Stimulated activated CD8-positive, alpha-beta memory T cell treated with anti-CD3 and anti-CD28 coated beads, Interleukin-4, amount 100 ng/mL, for 1 hour (primary cell): ENCODE results near the gene RECK.

Experiments used
- DNase-seq, 2 donors: peaks; one replicate each; pipeline ENCODE4 v3.0.0-alpha.2; 2020; ENCODE audit warnings: low read depth in 2 of 2, low spot score in 1 of 2

Gene RECK

DNA sequence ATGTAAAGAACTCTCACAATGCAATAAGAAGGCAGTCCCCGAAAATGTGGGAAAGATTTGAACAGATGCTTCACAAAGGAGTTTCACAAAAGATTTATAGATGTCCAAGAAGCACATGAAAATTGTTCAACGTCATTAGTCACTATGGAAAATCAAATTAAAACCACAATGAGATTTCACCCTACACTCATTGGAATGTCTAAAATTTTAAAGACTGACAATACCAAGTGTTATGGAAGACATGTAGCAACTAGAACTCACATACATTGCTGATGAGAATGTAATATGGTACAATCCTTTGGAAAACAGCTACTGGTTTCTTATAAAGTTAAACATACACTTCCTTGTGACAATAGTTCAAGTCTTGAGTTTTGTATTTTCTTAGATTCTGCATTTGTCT, 11.0 kb upstream of the RECK start:
- DNase-seq: no peak

DNA sequence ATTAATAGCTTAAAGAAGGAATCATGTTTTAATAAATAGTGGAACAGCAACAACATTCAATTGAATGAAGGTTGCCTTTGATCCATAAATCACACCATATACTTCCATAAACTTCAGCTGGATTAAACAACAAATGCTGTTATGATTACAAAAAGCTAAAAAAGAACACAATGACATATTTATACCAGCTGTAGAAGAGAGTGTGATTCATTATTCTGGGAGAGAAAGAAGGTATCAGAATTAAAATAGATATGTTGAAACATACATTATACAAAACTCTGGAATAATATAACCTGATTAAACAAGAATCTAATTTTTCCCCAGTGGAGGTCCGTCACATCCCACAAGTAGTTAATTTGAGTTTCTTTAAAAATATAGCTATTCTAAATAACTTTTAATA, 7.5 kb upstream of the RECK start:
- no peak for DNase-seq

DNA sequence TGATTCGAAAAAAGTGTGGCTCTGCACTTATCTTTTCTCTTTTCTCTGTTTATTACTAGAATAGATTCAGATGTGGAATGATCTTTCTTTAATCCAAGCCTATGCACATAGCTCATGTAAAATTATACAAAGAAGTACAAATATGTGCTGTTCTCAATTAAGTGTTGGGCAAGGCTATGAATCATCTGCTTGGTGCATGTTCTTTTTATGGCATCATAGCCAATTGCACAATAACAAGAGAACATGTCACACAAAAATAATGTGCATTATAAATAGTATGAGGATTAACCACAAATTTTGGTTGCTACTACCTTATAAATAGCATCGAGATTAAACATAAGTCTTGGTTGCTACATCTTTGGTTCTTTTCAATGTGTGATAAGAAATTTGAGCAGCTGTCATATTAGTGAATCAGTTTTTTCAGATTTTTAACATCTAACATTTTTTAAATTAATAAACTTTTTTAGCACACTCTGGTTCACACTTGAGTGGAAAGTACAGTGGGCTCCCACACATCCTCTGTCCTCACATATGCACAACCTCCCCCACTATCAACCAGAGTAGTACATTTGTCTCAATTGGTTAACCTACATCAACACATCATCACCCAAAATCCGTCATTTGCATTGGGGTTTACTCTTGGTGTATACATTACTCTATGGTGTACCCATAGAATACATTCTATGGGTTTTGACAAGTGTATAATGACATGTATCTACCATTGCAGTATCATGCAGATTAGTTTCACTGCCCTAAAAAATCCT, 6.8 kb upstream of the RECK start:
- DNase-seq: no peak

DNA sequence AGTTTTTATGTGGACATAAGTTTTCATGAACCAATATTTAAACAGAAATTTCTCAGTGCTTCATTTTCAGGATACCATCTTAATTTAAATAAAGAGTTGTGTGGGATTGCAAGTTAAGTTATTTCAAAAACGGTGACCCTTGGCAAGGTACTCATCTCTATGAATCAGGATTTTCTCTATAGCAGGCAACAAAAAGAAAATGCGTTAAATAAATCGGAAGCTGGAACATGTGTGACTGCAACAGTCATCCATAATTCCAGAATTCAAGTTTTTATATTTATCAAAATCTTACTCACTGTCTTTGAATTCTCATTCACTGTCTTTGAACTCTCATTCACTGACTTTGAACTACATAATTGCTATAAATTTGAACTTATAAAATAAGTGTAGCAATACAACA, 5.8 kb upstream of the RECK start:
- DNase-seq: no peak

DNA sequence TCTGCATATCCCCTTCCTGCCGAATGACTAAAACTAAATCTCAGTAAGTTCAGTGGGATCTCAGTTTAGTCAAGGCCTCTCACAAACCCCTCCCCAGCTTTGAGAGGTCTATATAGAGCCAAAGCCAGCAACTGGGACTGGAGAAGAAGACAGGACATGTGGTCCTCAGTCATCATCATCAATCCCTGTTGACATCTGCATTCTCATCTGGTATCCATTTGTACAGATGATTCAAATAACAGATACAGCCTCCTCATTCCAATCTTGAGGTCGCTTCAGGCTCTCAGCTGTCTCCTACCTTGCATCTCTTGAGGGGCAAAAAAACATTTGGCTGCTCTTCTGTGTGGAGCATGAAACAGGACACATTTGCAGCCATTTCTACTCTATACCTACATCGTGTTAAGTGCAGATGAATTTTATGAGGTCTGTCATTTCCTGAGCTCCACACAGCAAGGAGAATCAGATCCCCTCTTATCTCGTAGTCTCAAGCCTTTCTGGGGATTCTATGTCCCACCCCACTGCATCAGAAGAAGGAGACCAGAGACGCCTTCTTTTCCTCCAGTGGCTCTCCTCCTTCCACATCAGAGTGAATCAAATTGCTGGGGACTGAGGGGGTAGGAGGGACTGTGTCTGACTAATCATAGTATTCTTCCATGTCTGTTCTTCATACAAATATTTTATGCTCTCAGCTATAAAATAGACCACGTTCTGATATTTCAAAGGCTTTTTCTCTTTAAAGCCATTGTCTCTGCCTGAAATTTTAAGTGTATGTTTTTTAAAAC, 4.7 kb upstream of the RECK start:
- DNase-seq: no peak

DNA sequence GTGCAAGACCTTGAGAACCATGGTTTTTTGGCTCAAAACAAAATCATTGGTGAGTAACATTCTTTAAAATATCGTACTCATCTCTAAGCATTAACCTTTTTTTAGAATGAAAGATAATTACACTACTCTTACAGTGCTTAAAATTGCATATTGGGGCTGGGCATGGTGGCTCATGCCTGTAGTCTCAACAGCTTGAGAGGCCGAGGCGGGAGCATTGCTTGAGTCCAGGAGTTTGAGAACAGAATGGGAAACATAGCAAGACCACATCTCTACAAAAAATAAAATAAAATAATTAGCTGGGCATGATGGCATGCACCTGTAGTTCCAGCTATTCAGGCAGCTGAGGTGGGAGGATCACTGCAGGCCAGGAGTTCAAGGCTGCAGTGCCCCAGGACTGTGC, 2.9 kb upstream of the RECK start:
- DNase-seq: no peak

DNA sequence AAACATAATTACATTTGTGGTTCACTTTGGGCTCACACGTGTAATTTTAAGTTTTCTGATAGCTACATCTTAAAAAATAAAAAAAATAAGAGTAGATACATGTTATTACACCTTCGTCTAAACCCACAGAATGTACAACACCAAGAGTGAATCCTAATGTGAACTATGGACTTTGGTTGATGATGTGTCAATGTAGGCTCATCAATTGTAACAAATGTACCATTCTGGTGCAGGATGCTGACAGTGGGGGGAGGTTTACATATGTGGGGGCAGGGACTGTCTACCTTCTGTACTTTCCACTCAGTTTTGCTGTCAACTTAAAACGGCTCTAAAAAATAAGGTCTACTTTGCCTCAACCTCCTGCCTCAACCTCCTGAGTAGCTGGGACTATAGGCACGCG, 2.5 kb upstream of the RECK start:
- no peak for DNase-seq

DNA sequence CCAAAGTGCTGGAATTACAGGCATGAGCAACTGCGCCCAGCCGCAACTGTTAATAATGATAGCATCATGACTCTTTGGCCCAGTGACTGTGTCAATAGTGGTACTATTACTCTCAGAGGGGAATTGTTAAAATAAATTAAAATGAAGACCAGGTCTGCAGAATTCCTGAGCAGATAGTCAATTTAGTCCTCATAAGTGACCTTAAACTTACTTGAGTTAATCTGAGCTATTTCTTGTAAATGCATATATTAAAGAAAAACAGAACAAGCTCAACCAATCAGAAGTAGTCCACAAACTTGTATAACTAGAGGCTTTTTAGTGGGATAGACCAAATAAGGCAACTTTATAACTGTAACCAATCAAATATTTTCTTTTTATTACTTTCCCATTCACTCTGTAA, 1.7 kb upstream of the RECK start:
- no peak for DNase-seq

DNA sequence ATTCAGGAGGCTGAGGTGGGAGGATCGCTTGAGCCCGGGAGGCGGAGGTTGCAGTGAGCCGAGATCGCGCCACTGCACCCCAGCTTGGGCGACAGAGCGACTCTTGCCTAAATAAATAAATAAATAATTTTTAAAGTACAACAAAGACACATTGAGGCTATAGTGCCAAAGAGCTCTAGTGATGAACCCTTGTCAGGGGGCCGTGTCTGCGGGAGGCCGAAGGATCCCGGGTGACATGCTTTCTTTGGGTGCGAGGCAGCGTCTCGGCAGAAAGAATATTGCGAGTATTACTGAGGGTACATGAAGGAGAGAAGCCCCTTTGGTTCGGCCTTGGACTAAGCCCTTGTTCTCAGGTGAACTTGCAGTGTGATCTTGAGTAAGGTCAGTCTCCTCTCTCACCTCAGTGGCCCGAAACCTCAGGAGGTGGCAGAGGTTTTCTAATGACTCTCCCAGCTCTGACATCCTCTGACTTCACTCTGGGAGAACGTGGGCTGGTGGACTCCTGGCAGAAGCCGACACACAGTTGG, 397 bp upstream of the RECK start:
- no peak for DNase-seq

DNA sequence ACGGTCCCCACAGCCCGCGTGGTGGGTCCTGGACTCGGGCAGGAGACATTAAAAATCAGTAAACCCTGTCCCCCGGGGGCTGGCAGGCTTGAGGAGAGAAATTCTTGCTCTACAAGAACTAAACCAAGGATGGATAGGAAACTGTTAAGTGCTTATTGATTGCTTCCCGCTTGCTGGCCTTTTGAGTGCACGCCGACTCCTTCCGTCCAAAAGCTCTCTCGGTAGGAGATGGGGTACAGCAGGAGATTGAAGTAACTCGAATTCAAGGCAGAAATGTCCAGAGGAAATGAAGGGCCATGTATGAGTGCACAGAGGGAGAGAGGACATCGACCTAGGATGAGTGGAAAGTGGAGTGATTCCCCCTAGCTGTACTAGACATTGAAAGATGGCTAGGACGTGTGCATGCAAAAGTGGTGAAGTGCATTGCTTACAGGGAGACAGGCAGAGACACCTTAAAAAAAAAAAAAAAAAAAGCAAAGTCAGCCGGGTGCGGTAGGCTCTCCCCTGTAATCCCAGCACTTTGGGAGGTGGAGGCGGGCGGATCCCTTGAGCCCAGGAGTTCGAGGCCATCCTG, 923 bp downstream of the RECK start:
- peak in 1 of 2 donors; percentile 8 for DNase-seq

DNA sequence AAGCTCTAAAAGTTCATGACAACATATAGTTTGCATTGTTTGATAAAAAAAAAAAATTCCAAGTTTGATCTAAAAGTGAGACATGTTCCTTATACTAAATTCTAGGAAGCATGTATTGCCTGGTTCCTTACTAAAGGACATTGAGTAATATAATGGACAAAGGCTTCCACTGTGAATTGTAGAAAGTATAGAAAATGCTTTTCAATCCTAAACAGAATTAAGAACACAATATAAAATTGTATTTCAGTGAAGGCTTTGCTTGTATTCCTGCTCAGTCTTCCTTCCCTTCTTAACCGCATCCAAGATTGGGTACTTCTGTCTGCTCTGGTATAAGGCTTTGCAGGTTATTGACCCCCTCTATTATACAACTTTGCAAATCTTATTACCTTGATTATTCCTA, 2.4 kb downstream of the RECK start:
- DNase-seq: no peak

DNA sequence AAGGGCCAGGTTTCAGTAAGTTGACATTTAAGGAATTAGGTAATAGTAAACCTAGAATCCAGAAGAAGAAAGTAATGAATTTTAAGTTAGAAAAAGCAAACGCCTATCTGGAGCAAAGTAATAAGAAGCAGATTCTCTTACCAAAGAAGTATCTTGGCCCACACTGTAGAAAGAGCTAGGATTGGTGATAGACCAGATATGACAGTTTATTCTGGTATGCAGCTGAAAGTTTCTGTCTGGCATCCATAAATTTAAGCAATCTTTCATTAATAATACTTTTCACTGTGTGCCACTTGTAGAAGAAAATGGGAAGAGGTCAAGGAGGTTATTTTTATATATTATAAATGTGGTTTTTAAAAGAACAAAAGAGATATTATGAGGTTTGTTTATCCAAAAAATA, 3.0 kb downstream of the RECK start:
- no peak for DNase-seq

DNA sequence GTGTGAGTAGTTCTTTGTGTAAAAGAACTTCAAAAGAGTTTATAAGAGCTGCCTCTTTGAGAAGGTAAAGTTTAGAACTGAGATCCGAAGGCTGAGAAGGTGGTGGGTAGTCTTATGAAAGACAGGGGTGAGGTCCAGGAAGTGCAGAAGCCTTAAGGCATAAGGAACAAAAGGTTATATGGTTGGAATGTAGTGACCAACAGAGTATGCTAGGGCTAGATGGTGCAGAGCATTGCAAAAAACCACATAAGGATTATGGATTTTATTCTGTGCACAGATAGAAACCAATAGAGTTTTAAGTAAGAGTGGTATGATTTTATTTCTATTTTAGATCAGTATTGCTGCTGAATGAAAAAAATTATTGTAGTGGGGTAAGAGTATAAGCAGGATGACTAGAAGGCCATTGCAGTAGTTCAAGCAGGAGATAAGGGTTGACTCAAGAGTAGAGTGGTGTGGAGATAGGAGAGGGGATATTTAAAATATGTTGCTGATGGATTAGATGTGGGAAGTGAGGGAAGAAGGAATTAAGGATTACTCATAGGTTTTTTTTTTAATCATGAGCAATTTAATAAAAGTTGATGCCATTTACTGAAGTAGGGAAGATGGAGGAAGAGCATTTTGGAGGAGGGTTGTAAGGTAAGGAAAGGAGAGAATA, 3.7 kb downstream of the RECK start:
- no peak for DNase-seq

DNA sequence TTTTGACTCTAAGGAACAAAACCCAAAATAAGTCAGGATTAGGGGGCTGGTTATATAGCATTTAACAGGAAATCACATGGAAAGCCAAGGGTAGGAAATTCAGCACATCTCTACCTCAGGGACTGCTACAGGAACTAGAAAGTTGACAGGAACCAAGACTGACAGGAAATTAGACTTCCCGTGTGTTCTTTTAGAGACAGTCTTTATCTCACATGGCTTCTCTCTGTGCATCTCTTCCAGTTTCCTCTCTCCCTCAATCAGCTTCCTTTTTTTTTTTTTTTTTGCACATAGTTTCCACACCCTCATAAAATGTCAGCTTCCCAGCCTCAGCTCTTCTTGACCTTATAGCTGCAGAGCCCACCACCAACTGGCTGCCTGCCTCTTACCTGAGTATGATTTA, 4.8 kb downstream of the RECK start:
- no peak for DNase-seq

DNA sequence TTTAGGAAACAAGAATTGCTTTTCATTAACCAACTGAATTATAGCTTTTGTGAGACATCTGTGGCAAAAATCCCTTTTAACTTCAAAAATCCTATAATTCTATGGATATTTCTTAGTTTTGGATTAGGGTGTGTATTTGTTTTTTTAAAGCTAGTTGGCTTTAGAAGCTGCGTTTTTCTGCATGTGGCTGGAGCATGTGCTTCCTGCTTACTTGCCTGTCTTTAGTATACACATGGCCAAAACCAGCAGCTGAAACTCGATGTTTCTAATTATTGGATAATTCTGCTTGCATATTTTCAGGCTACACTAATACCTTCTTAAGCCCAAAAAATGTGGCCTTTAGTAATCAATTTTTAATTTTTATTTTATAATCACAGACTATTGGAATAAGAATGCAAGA, 8.9 kb downstream of the RECK start:
- DNase-seq: no peak

DNA sequence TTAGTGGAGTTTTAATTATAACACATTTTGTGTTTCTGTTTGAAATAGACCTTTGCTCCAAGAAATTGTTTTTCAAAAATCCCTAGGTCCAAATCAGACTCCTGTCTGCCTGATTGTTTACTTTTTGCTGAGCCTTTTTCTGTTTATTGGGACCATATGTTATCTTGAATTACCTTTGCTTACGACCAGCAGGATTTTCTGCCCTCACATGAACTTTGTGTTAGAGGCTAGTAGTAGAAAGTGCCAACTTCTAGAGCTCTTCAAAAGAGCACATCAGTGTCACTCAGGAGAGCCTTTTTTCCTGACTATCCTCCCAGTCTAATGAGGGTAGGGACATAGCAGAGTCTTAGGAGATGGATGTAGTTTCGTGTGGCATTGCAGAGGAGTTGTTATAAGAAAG, 10.2 kb downstream of the RECK start:
- DNase-seq: no peak

DNA sequence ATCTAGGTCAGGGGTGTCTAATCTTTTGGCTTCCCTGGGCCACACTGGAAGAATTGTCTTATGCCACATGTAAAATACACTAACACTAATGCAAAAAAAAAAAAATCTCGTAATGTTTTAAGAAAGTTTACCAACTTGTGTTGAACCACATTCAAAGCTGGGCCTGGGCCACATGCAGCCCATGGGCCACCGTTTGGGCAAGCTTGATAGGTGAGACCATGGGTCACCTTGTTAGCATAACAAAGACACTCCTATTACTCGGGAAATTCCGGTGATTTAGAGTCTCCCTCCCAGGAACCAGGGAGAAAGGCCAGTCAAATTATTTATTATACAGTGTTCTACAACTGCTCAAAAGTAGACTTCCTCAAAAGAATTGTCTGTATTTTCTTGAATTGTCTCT, 12.7 kb downstream of the RECK start:
- DNase-seq: no peak

DNA sequence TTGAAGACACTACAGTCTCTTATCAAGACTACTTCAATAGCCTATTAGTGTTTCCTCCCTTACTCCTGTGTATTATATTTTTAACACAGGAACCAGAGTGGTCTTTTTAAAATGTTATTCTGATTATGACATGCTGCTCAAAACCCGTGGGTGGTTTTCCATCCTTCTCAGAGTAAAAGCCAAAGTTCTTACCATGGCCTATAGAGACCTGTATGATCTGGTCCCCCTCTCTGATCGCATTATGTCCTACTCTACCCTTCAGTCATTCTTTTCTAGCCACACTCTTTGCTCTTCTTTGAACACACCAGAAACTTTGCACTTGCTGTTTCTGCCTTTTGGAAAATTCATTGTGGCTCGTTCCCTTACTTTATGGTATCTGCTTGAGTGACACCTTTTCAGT, 13.8 kb downstream of the RECK start:
- no peak for DNase-seq

DNA sequence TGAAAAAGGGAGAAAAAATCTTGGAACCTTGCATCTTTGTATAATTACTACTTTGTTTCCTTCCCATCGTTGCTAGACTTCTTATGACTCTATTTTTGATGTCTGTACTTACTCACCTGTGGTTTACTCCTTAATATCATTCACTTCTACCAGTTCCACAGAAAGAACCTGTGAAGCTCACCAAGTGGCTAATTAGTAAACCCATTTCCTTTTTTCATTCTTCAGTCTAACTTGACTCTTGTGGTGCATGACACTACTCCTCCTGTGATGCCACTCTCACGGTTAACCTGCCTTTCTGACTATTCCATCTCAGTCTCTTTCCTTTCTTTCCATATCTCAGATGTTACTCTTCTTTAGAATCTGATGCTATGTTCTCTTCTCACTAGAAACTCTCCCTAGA, 14.6 kb downstream of the RECK start:
- no peak for DNase-seq

DNA sequence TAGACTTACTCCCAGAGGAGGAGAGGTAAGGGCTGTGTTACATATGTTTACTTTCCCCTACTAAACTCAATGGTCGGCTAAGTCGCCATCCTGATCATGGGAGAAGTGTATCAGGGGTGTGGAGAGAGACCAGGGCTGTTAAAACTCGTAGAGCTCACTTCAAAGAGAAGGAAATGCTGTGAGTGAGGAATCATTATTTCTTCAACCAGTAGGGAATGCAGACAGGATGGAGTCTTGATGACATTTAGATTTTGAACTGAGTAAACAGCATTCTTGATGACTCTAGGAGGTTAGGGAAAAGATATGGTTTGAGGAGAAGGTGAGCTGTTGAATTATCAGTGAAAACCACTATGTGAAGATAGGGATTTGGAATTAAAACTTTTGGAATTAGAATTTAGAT, 17.3 kb downstream of the RECK start:
- DNase-seq: no peak

DNA sequence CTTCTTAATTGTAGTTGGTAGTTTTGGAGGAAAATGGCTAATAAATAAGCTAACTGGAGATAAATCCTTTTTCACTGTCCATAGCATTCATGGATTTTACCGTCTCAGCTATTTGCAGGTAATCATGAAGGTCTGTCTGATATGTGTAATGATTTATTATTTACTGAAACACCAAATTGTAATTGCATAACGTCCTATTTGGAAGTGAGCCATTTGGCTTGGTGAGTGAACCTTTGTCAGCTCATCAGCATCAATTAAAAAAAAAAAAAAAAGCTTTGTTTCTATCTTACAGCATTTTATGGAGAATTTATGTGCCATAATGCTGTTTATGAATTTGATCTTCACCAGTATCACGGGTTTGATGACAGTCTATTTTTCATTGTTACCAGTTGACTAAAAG, 20.2 kb downstream of the RECK start:
- DNase-seq: no peak
